Measurements from ENCODE around the gene LRRC49. TPM values are rescaled to one million over a fixed set of nuclear protein-coding genes. Genes with fewer than 3 reads are reported as not detected.

Gene LRRC49
- total RNA-seq, 1 experiment from 2014 or later: 8.3 TPM

DNA sequence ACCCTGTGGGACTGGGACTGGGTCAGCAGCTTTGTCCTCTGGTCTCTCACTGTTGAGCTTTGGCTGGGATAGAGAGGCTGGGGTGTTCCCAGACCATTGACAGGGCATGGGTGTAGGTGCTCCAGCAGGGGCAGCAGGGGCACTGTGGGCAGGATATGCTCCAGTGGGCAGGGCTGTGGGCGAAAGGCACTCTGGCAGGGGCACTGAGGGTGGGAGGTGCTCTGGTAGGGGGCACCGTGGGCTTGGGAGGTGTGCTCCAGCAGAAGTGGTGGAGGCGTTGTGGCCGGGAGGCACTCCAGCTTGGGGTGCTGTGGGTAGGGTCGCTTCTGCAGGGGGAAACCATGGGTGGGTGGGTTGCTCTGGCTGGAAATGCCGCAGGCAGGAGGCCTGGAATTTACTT, 62.1 kb downstream of the LRRC49 start:
- Histone ChIP-seq H3K4me1 (ENCODE audit: insufficient read depth, low read length) (no peaks in the 10 kb centered on the region), H3K79me1 (ENCODE audit: insufficient read depth, low read depth, low read length, poor library complexity, severe bottlenecking) (no peaks in the 10 kb centered on the region), H2AFZ (ENCODE audit: low read length) (no peak overlapping the region), H3K56ac (ENCODE audit: insufficient read length, low read depth, low read length) (no peak overlapping the region), H3K4ac (ENCODE audit: low read depth, low read length) (no peak overlapping the region), H3K23ac (ENCODE audit: insufficient read length, low read depth, low read length) (no peak overlapping the region), H4K8ac (replicated peaks; ENCODE audit: insufficient read length, low read depth, low read length) (no peak overlapping the region), H3K27me3 (ENCODE audit: insufficient read depth, low read length) (no peaks in the 10 kb centered on the region), H3K4me2 (ENCODE audit: insufficient read depth, insufficient read length, low read length) (no peak overlapping the region), H3K9ac (ENCODE audit: extremely low read depth, insufficient read length, low read length) (no peak overlapping the region), H3K23me2 (ENCODE audit: insufficient read length, low read depth, low read length, poor library complexity, severe bottlenecking) (no peaks in the 10 kb centered on the region), H2BK12ac (ENCODE audit: insufficient read length, low read depth, low read length) (no peak overlapping the region), H4K5ac (ENCODE audit: insufficient read length, low read depth, low read length) (no peak overlapping the region), H3K79me2 (ENCODE audit: insufficient read depth, low read length) (no peaks in the 10 kb centered on the region), H2BK20ac (ENCODE audit: low read depth, low read length, poor library complexity, severe bottlenecking) (no peak overlapping the region), H3K27ac (ENCODE audit: insufficient read length, low read depth, low read length) (no peak overlapping the region), H2BK120ac (ENCODE audit: low read depth, low read length, poor library complexity, severe bottlenecking) (no peak overlapping the region), H3T11ph (ENCODE audit: low read length) (no peak overlapping the region), H2AK5ac (ENCODE audit: insufficient read length, low read length) (no peak overlapping the region), H2BK15ac (ENCODE audit: low read depth, low read length) (no peak overlapping the region), H4K91ac (ENCODE audit: insufficient read length, low read depth, low read length) (no peak overlapping the region), H3K14ac (ENCODE audit: insufficient read depth, low read length) (no peak overlapping the region), H3K18ac (ENCODE audit: insufficient read length, low read depth, low read length) (no peak overlapping the region), H4K20me1 (ENCODE audit: control insufficient read depth, insufficient read depth, insufficient read length) (no peaks in the 10 kb centered on the region), H3K9me3 (ENCODE audit: control insufficient read depth, low read depth, low read length) (no peaks in the 10 kb centered on the region), H2BK5ac (ENCODE audit: insufficient read length, low read length) (no peak overlapping the region)
- Mint-ChIP-seq H3K27ac (no peak overlapping the region), H3K4me3 (no peak overlapping the region), H3K36me3 (ENCODE audit: insufficient read depth in 1 of 3, low read depth in 3 of 3) (no peaks in the 10 kb centered on the region; a peak in 3 of 7 replicates), H3K4me1 (no peaks in the 10 kb centered on the region), H3K27me3 (ENCODE audit: low read depth) (no peaks in the 10 kb centered on the region), H3K9me3 (peaks cover 11 to 15% of the 10 kb centered on the region in 2 experiments)
- DNase-seq: no peak
- no CpG with 5 or more reads among the region's 6 CpGs for WGBS (ENCODE audit: extremely low coverage, insufficient read length, low lambda C conversion rate)
- TF ChIP-seq, protein P1, sequence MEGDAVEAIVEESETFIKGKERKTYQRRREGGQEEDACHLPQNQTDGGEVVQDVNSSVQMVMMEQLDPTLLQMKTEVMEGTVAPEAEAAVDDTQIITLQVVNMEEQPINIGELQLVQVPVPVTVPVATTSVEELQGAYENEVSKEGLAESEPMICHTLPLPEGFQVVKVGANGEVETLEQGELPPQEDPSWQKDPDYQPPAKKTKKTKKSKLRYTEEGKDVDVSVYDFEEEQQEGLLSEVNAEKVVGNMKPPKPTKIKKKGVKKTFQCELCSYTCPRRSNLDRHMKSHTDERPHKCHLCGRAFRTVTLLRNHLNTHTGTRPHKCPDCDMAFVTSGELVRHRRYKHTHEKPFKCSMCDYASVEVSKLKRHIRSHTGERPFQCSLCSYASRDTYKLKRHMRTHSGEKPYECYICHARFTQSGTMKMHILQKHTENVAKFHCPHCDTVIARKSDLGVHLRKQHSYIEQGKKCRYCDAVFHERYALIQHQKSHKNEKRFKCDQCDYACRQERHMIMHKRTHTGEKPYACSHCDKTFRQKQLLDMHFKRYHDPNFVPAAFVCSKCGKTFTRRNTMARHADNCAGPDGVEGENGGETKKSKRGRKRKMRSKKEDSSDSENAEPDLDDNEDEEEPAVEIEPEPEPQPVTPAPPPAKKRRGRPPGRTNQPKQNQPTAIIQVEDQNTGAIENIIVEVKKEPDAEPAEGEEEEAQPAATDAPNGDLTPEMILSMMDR (conservative IDR thresholded peaks at IDR 0.05): no peak
